Esophagus muscularis mucosa (tissue), 3 donors: ENCODE measurements around the gene GRID1.

Experiments used
- CTCF ChIP-seq, 3 experiments: fragments of 200-600 bp in 2 of 3; fragments of 450-650 bp in 1 of 3; sonication (generic) in 2 of 3; IDR thresholded peaks; one replicate each; pipeline ENCODE4 v1.5.1; 2017 to 2019; ENCODE audit warnings: antibody characterized with exemption in 3 of 3, mild to moderate bottlenecking in 2 of 3, moderate library complexity in 1 of 3
- POLR2A ChIP-seq: fragments of 450-650 bp; IDR thresholded peaks from one replicate; pipeline ENCODE4 v1.6.1; 2017; ENCODE audit warnings: antibody characterized with exemption, moderate library complexity, mild to moderate bottlenecking, low read depth

GRCh38 chr10:86113501-86113900, 253.1 kb downstream of the GRID1 start:
- TF ChIP-seq CTCF (IDR thresholded peaks at IDR 0.05) (no peak), POLR2A (no peak)
